Ishikawa (cell line): ENCODE measurements around the gene TBC1D22A.

Experiments used
- CEBPB ChIP-seq: IDR thresholded peaks from 2 replicates; pipeline ENCODE4 v1.6.1; 2012
- CREB1 ChIP-seq: IDR thresholded peaks from 2 replicates; pipeline ENCODE4 v1.6.1; 2012; ENCODE audit warnings: low read depth
- EGR1 ChIP-seq: IDR thresholded peaks from 2 replicates; pipeline ENCODE4 v1.6.1; 2012
- EP300 ChIP-seq: IDR thresholded peaks from 2 replicates; pipeline ENCODE4 v1.6.1; 2012; ENCODE audit warnings: borderline replicate concordance
- RAD21 ChIP-seq: IDR thresholded peaks from 2 replicates; pipeline ENCODE4 v1.6.1; 2012; ENCODE audit warnings: low read depth
- TAF1 ChIP-seq: IDR thresholded peaks from 2 replicates; pipeline ENCODE4 v1.6.1; 2012; ENCODE audit warnings: low read depth, mild to moderate bottlenecking
- TEAD4 ChIP-seq: IDR thresholded peaks from 2 replicates; pipeline ENCODE4 v1.6.1; 2012
- YY1 ChIP-seq: IDR thresholded peaks from 2 replicates; pipeline ENCODE4 v1.6.1; 2012; ENCODE audit warnings: low read depth
- TF ChIP-seq, protein P1 (sequence below): IDR thresholded peaks from 2 replicates; pipeline ENCODE4 v1.6.1; 2012

DNA sequence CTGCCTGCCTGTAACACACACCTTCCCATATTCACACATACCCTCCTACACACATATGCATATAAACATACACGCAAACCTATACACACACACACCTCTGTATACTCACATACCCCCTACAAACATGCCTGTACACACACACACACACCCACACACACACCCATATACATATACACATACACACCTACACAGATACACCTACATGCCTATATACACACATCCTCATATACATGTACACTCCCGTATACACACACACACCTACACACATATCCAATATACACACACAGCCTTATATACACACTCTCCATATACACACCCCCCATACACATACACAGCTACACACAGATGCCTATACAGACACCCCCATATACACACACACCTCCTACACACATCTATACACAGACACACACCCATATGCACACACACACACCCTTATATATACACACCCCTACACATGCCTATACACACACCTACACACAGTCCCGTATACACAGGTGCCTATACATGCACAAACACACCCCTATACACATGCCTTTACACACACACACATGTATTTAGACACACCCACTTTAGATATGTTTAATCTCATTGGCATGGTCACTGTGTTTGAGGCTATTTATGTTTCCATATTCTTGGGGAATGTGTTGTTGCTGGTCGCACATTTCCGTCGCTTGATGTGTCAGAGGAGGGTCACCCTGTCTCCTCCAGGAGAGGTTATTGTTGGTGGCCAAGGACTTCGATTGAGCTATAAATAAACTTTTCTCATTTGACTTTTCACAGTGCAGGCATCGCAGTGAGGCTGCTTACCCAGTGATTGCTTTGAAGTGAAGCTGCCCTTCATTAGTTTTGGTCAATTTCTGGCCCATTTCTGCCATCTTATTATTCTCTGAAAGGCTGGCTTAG is 243.3 kb downstream of the TBC1D22A start:
- TF ChIP-seq TAF1: no peak
- TF ChIP-seq, protein P1, sequence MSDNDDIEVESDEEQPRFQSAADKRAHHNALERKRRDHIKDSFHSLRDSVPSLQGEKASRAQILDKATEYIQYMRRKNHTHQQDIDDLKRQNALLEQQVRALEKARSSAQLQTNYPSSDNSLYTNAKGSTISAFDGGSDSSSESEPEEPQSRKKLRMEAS: no peak
- no peak for TF ChIP-seq RAD21
- TF ChIP-seq CEBPB: no peak
- TF ChIP-seq CREB1: no peak
- TF ChIP-seq YY1: no peak
- no peak for TF ChIP-seq EP300
- TF ChIP-seq EGR1: no peak
- no peak for TF ChIP-seq TEAD4
